K562 (cell line): ENCODE results near the gene LGALS3BP. TPM values are rescaled to one million over a fixed set of nuclear protein-coding genes. Genes with fewer than 3 reads are reported as not detected.
A peak's percentile ranks its signal among the peaks of the same experiment; 100 is the strongest.

Experiments used
- MNT ChIP-seq, 2 experiments: fragments of 450-650 bp; conservative IDR thresholded peaks; 2 replicates each; pipeline ENCODE4 v1.6.1; 2017; ENCODE audit warnings: mild to moderate bottlenecking in 2 of 2, moderate library complexity in 2 of 2
- POLR3A ChIP-seq: IDR thresholded peaks from 2 replicates; pipeline ENCODE4 v1.6.1; 2011; ENCODE audit warnings: borderline replicate concordance, mild to moderate bottlenecking, moderate library complexity; ENCODE audit not compliant: insufficient read length, insufficient read depth; ENCODE audit errors: extremely low read depth
- REST ChIP-seq, 2 experiments: fragments of 450-650 bp; formaldehyde crosslinking in 1 of 2; IDR thresholded peaks; 2 replicates each; pipeline versions ENCODE4 v1.4.0 to v1.6.1; 2014 to 2020; ENCODE audit warnings: mild to moderate bottlenecking in 2 of 2, borderline replicate concordance in 1 of 2, low read depth in 1 of 2
- RREB1 ChIP-seq: fragments of 250-450 bp; sonication (Bioruptor Pico); IDR thresholded peaks from 2 replicates; pipeline ENCODE4 v1.4.0; 2020
- polyA plus RNA-seq, 8 experiments: library from polyadenylated mRNA; depleted of rRNA in 4 of 8; stranded (reverse) in 5 of 8; unstranded in 3 of 8; fragments of >200 nt; fragmentation: Nextera tagmentation in 2 of 8; fragmentation: Illumina TruSeq in 1 of 8; extraction: Ambion mirVana in 2 of 8; extraction: Trizol in 1 of 8; gene quantifications; 2 replicates each; pipeline versions ENCODE4 v1.2.1 to v1.2.3, GENCODE V29; 2011 to 2014; ENCODE audit warnings: inconsistent platforms in 1 of 8, missing spikeins in 1 of 8
- total RNA-seq, 7 experiments: library from RNA; depleted of rRNA in 6 of 7; stranded (reverse); fragments of >200 nt in 6 of 7; fragmentation: Illumina TruSeq in 2 of 7; extraction: Trizol in 2 of 7; gene quantifications; 2 replicates each; pipeline versions ENCODE4 v1.2.1 to v1.2.3, GENCODE V29; 2011 to 2021; ENCODE audit warnings: low replicate concordance in 1 of 7

The LGALS3BP gene
- total and polyA plus RNA-seq, 9 of the 15 experiments (the other 6 are each of a cell fraction or from before 2014, with no cell fraction given), result 0.39 to 5.3 (median 3.2) TPM

- no peak for TF ChIP-seq RREB1 (CRISPR knock-in tag)
- no peak for TF ChIP-seq REST (IDR thresholded peaks at IDR 0.05; ENCODE audit: borderline replicate concordance)
- TF ChIP-seq REST (CRISPR knock-in tag; IDR thresholded peaks at IDR 0.05; ENCODE audit: low read depth), result no peak
- no peak for TF ChIP-seq POLR3A
- peak in 1 of 2 experiments; percentile 42; a peak in 1 of 4 replicates for TF ChIP-seq MNT (conservative IDR thresholded peaks at IDR 0.05)
Observed at GRCh38 chr17:79009397-79010303, 29.9 kb upstream of the LGALS3BP start, which contains the start of gene CANT1 (continued).
